Activated T-cell treated with anti-CD3 and anti-CD28 coated beads, Interleukin-2, amount 50 U/mL, for 48 hours (primary cell): ENCODE measurements around the gene F5.

Experiments
- DNase-seq, 2 experiments: peaks; one replicate each; pipeline ENCODE4 v3.0.0-alpha.2; 2020

The F5 gene

GRCh38 chr1:169475806-169476387, 110.4 kb downstream of the F5 start:
- no peak for DNase-seq

GRCh38 chr1:169474302-169474995, 111.8 kb downstream of the F5 start:
- DNase-seq, result no peak

- no peak for DNase-seq
These were observed 112.9 kb downstream of the F5 start for GRCh38 chr1:169473347-169473746.

- no peak for DNase-seq
These were observed 113.5 kb downstream of the F5 start for GRCh38 chr1:169472738-169473137.

- no peak for DNase-seq
These were observed 117.3 kb downstream of the F5 start for GRCh38 chr1:169468982-169469381.

- no peak for DNase-seq
These were observed 119.7 kb downstream of the F5 start for GRCh38 chr1:169466259-169467230.

GRCh38 chr1:169465281-169465680, 121.0 kb downstream of the F5 start:
- no peak for DNase-seq
